Neutrophil (primary cell): Measurements from ENCODE around the gene DCHS1.
"Not testable (repeated sequence)": the region's sequence is repeated elsewhere in the genome, so short reads cannot be mapped to it uniquely, and the experiment has no call there.

Experiments used
- H3K27ac ChIP-seq: fragments of 200-600 bp; sonication (generic); 2 replicates; pipeline ENCODE4 v1.5.1; 2016; ENCODE audit warnings: mild to moderate bottlenecking, moderate library complexity
- H3K27me3 ChIP-seq: fragments of 200-600 bp; sonication (generic); 2 replicates; pipeline ENCODE4 v1.6.0; 2016; ENCODE audit warnings: mild to moderate bottlenecking
- H3K36me3 ChIP-seq: fragments of 200-600 bp; sonication (generic); 2 replicates; pipeline ENCODE4 v1.5.1; 2017
- H3K4me1 ChIP-seq, 2 experiments: fragments of 200-600 bp in 1 of 2; sonication (generic) in 1 of 2; 1 replicate in 1 of 2; 2 replicates in 1 of 2; pipeline versions ENCODE4 v1.5.1 to v1.6.1; 2013 to 2016; ENCODE audit warnings: low read depth in 1 of 2, low read length in 1 of 2, mild to moderate bottlenecking in 1 of 2, moderate library complexity in 1 of 2; ENCODE audit not compliant: control insufficient read depth in 1 of 2, insufficient read depth in 1 of 2
- H3K4me3 ChIP-seq, 2 experiments: fragments of 200-600 bp in 1 of 2; sonication (generic) in 1 of 2; 1 replicate in 1 of 2; 2 replicates in 1 of 2; pipeline ENCODE4 v1.5.1; 2013 to 2016; ENCODE audit warnings: low read depth in 1 of 2, low read length in 1 of 2, mild to moderate bottlenecking in 1 of 2, moderate library complexity in 1 of 2
- H3K9me3 ChIP-seq: fragments of 200-600 bp; sonication (generic); 2 replicates; pipeline ENCODE4 v1.5.1; 2016
- TF ChIP-seq, protein P1 (sequence below): fragments of 200-600 bp; sonication (generic); IDR thresholded peaks from 2 replicates; pipeline ENCODE4 v1.5.1; 2016; ENCODE audit warnings: antibody characterized with exemption

DCHS1 gene

DNA sequence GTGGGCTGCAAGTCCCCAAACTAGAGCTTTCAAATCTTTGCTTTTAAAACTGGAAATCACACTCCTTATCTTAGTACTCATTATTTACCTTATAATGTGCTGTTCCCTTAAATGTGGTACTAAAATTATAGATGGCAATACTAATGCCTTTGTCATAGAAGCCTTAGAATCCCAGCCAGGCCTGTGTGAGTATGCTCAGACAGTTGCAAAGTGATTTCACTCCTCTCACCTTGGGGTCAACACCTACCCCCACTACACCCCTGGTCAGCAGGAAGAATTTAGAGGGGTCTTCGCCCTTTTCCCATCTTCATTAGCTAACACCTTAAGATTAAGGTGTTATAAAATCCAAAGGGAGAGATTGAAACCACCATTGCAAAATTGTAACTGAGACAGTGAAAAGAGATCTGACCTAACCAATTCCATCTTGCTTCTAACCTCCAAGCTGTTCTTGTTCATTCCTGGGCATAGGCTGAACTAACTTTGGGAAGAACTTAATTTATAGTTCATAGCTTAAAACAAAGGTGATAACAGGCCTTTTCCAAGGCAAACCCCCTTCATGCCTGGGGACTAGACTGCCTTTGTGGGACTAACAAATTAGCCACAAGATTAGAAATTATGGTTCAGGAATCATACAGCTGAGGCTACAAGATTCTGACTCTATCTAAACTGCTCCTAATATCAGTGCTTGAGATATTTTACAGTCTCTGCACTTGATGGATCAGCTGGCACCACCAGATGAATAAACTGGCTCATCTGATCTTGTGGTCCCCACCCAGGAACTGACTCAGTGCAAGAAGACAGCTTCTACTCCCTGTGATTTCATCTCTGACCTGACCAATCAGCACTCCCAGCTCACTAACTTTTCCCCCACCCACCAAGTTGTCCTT lies 38.0 kb upstream of the DCHS1 start:
- H3K4me1 ChIP-seq = no peaks in the 10 kb centered on the region
- no peaks in the 10 kb centered on the region for H3K9me3 ChIP-seq
- H3K36me3 ChIP-seq = no peaks in the 10 kb centered on the region
- peaks cover 6% of the 10 kb centered on the region for H3K27me3 ChIP-seq
- TF ChIP-seq, protein P1, sequence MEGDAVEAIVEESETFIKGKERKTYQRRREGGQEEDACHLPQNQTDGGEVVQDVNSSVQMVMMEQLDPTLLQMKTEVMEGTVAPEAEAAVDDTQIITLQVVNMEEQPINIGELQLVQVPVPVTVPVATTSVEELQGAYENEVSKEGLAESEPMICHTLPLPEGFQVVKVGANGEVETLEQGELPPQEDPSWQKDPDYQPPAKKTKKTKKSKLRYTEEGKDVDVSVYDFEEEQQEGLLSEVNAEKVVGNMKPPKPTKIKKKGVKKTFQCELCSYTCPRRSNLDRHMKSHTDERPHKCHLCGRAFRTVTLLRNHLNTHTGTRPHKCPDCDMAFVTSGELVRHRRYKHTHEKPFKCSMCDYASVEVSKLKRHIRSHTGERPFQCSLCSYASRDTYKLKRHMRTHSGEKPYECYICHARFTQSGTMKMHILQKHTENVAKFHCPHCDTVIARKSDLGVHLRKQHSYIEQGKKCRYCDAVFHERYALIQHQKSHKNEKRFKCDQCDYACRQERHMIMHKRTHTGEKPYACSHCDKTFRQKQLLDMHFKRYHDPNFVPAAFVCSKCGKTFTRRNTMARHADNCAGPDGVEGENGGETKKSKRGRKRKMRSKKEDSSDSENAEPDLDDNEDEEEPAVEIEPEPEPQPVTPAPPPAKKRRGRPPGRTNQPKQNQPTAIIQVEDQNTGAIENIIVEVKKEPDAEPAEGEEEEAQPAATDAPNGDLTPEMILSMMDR = no peak
- no peak overlapping the region for H3K27ac ChIP-seq
- H3K4me3 ChIP-seq = no peak overlapping the region

DNA sequence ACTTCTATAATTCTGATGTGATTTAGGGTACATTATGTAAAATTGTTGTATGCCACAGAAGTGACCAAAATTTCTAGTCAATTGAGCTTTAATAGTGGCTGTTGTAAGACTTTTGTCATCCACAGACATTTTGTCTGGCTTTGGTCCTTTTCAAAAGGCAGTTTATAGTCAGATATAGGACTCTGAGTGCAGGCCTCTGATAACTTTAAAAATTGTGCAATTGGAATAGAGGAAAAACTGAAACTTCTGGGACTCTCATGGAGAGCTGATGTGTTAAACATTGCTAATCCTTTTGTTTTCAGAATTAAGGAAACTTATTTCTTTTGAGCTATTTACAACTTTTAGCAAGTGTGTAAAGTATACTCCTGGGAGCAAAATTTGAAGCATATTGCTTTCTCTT lies 36.5 kb upstream of the DCHS1 start:
- Histone ChIP-seq H3K36me3 (no peaks in the 10 kb centered on the region), H3K4me1 (no peaks in the 10 kb centered on the region), H3K4me3 (no peak overlapping the region), H3K27me3 (peaks cover 6% of the 10 kb centered on the region), H3K9me3 (no peaks in the 10 kb centered on the region), H3K27ac (no peak overlapping the region)
- TF ChIP-seq, protein P1 = no peak

DNA sequence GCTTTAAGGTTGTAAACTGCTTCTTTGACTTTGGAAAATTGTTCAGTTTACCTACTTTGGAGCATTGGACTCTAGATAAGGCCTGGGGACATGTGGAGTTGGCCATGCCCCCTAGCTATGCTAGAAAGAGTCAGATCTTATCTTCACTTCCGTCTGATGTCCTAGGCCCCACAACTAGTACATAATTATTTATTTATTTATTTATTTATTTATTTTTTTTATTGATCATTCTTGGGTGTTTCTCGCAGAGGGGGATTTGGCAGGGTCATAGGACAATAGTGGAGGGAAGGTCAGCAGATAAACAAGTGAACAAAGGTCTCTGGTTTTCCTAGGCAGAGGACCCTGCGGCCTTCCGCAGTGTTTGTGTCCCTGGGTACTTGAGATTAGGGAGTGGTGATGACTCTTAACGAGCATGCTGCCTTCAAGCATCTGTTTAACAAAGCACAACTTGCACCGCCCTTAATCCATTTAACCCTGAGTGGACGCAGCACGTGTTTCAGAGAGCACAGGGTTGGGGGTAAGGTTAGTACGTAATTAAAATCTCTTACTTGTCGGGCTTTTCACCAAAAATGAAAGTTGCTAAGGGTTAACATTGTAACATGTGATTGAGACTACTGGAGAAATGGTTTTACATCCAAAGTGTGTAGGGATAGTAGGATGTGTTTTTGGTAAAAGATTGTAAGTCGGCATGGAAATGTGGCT lies 35.0 kb upstream of the DCHS1 start:
- not testable (repeated sequence) for H3K36me3 ChIP-seq, H3K27ac ChIP-seq, H3K27me3 ChIP-seq, H3K9me3 ChIP-seq, H3K4me1 ChIP-seq, H3K4me3 ChIP-seq

DNA sequence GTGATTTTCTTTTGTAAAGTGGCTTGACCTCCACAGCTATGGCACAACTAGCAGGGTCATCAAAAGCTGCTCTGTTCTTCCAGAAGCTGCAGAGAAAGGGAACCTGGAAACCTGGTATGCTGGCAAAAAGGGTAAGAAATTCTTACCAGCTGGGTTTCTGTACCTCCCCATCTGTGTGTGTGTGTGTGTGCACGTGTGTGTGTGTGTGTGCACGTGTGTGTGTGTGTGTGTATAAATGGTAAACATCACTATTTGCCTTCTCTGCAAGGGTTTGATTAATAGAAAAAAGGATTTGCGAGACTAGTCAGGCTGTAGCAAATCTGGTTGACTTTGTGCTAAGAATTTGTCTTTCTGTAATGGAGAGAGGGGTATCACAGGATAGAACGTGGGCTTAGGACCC lies 32.3 kb upstream of the DCHS1 start:
- Histone ChIP-seq H3K9me3 (no peaks in the 10 kb centered on the region), H3K27ac (no peak overlapping the region), H3K4me3 (no peak overlapping the region), H3K4me1 (peaks cover 6 to 7% of the 10 kb centered on the region in 2 experiments), H3K36me3 (no peaks in the 10 kb centered on the region), H3K27me3 (no peaks in the 10 kb centered on the region)
- TF ChIP-seq, protein P1 = no peak

DNA sequence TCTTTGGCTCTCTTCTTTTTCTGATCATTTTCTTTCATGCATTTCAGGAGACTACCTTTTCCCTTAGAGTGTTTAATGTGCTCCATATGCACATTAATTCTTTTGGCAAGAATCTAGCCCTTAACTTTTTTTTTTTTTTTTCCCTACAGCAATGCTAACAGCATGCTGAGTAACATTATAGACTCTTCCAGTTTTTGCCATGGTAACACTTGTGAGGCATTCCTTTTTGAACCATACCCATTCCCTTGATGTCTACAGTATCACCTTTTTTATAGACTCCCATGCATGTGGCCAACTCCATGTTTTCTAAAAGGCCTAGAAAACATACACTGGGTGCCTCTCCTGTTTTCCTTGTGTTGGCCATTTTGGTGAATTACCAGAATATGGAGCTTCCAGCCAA lies 30.4 kb upstream of the DCHS1 start:
- TF ChIP-seq, protein P1 = no peak

DNA sequence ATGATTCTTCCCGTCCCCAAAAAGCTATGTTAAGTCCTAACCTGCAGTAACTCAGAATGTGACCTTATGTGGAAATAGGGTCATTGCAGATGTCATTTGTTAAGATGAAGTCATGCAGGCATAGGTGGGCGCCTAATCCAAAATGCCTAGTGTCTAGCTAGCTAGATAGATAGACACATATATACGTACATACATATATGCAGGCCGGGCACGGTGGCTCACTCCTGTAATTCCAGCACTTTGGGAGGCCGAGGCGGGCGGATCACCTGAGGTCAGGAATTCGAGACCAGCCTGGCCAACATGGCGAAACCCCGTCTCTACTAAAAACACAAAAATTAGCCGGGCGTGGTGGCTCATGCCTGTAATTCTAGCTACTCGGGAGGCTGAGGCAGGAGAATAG lies 28.5 kb upstream of the DCHS1 start:
- peak overlapping the region; percentile 84 for H3K27ac ChIP-seq
- not testable (repeated sequence) for H3K9me3 ChIP-seq, H3K27me3 ChIP-seq, H3K36me3 ChIP-seq
- peaks cover 17 to 18% of the 10 kb centered on the region in 2 experiments for H3K4me1 ChIP-seq
- peak overlapping the region; percentile 80 to 82 for H3K4me3 ChIP-seq

More for the DNA sequence above, 30.4 kb upstream of the DCHS1 start:
- Histone ChIP-seq H3K27me3 (no peaks in the 10 kb centered on the region), H3K4me1 (peaks cover 17 to 18% of the 10 kb centered on the region in 2 experiments), H3K27ac (no peak overlapping the region), H3K4me3 (no peak overlapping the region), H3K9me3 (no peaks in the 10 kb centered on the region), H3K36me3 (no peaks in the 10 kb centered on the region)
